OCI-LY3 (cell line): ENCODE measurements around the gene P2RY11.

Source experiments
- EZH2phosphoT487 ChIP-seq: fragments of 200-600 bp; shearing (Covaris generic); IDR thresholded peaks from 2 replicates; pipeline ENCODE4 v1.6.1; 2018; ENCODE audit warnings: antibody characterized with exemption, mixed run types, low read depth
- TF ChIP-seq, protein P1 (sequence below): fragments of 200-600, 300-600 bp; sonication (generic); IDR thresholded peaks from 2 replicates; pipeline ENCODE4 v1.5.1; 2014; ENCODE audit warnings: antibody characterized with exemption, low read length, low read depth

DNA sequence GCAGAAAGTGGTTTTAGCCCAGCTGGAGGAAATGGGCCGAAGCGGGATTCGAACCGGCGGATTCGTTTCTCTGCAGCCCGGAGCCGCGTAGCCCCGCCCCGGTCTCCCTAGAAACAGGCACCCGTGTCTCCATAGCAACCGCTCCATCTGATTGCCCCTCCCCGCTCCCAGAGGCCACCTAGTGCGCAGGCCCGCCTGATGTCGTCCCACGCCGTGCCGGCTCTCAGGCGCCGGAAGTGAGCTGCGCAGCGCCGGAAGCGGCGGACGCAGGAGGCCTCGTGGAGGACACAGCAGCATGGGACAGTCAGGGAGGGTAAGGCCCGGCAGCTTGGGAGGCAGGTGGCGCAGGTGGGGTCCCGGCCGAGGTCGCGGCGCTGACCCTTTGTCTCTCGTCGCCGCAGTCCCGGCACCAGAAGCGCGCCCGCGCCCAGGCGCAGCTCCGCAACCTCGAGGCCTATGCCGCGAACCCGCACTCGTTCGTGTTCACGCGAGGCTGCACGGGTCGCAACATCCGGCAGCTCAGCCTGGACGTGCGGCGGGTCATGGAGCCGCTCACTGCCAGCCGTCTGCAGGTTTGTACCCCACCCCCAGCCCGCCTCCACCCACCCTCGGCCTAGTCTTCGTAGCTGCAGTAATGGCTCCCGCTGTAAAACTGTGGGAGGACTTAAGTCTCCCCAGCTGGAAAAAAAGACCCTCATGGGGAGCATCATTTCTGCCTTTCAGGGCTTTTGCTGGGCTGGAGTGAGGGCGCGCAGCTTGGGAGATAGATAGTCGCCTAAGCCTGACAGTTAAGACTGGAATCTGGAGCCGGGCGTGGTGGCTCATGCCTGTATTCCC is 5.2 kb upstream of the P2RY11 start, which contains the start of gene PPAN:
- TF ChIP-seq, protein P1, sequence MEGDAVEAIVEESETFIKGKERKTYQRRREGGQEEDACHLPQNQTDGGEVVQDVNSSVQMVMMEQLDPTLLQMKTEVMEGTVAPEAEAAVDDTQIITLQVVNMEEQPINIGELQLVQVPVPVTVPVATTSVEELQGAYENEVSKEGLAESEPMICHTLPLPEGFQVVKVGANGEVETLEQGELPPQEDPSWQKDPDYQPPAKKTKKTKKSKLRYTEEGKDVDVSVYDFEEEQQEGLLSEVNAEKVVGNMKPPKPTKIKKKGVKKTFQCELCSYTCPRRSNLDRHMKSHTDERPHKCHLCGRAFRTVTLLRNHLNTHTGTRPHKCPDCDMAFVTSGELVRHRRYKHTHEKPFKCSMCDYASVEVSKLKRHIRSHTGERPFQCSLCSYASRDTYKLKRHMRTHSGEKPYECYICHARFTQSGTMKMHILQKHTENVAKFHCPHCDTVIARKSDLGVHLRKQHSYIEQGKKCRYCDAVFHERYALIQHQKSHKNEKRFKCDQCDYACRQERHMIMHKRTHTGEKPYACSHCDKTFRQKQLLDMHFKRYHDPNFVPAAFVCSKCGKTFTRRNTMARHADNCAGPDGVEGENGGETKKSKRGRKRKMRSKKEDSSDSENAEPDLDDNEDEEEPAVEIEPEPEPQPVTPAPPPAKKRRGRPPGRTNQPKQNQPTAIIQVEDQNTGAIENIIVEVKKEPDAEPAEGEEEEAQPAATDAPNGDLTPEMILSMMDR: no peak
- no peak for TF ChIP-seq EZH2phosphoT487
